Measurements from ENCODE around the gene GPAT3.
"Not testable (repeated sequence)": the region's sequence is repeated elsewhere in the genome, so short reads cannot be mapped to it uniquely, and the experiment has no call there.

Gene GPAT3

DNA sequence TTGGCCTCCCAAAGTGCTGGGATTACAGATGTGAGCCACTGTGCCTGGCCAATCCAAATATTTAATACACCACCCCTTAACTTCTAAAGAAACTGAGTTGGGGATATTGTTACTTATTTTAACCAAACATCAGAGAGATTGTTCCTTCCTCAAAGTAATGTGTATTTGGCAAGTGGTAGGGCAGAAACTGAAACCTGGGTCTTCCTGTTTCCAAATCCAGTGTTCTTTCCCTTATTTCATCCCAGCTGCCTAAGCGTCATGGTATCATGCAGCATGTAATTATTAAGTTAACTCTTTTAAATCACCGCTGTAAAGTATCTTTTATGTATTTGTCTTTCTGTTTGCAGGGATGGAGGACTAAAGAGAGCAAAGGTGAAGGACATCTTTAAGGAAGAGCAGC lies 68.4 kb downstream of the GPAT3 start:
- no peak for DNase-seq (ENCODE audit: low spot score)

DNA sequence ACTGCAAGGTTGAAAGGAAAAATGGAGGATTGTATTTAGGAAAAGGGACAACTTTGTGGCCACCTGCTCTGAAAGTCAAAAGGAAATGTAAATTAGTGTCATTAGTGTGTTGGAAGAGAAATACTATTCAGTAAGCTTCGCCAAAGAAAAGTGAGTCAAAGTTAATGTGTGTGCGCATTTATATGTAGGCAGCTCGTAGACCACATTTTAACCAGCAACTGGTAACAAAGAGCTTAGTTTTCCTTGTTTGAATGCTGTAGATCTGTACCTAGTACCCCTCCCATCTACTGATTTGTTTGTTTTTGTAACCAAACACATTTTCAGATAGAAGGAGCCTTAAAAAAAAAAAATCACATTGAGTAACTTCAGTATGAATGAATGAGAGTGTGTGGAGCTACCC lies 69.3 kb downstream of the GPAT3 start:
- no peak for DNase-seq (ENCODE audit: low spot score)

DNA sequence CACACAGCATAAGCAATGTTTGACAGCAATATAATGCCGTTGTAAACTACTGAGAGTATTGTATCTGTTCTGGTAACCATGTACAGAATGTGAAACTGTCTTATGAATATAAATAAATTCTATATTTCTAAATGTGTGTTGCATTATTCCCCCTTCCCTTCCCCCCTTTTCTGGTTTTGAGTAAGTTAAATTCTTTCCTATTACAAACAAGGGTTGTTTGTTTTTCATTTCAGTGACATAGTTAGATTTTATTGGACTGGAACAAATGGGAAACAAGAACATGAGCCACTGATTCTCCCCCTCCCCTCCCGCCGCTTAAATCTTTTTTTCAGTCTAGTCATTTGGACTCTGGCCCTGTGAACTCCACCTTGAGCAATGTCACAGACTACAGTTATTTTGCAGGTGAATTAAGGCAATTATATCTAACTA lies 69.8 kb downstream of the GPAT3 start:
- DNase-seq (ENCODE audit: low spot score), result no peak

GRCh38 chr4:83606460-83606859 lies 70.6 kb downstream of the GPAT3 start:
- DNase-seq (ENCODE audit: low spot score), result no peak

GRCh38 chr4:83606898-83607297 lies 71.0 kb downstream of the GPAT3 start:
- no peak for DNase-seq (ENCODE audit: low spot score)

DNA sequence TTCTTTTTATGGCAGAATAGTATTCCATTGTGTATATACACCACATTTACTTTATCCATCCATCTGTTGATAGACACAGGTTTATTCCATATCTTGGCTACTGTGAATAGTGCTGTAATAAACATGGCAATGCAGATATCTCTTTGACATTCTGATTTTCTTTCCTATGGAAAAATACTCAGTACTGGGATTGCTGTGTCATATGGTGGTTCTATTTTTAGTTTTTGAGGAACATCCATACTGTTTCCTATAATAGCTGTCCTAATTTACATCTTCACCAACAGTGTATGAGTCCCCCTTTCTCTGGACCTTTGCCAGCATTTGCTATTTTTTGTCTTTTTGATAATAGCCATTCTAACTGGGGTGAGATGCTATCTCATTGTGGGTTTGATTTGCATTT lies 73.5 kb downstream of the GPAT3 start:
- DNase-seq (ENCODE audit: low spot score), result no peak

DNA sequence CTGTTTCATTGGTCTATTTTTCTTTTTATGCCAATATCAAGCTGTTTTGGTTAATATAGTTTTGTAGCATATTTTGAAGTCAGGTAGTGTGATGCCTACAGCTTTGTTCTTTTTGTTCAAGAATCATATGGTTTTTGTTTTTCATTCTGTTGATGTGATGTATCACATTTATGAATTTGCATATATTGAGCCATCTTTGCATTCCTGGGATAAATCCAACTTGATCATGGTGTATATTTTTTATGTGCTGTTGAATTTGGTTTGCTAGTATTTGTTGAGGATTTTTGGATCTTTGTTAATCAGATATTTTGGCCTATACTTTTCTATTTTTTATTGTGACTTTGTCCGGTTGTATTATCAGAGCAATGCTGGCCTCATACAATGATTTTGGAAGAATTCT lies 74.8 kb downstream of the GPAT3 start:
- no peak for DNase-seq (ENCODE audit: low spot score)

GRCh38 chr4:83613023-83613422 lies 77.1 kb downstream of the GPAT3 start:
- DNase-seq (ENCODE audit: low spot score), result no peak

GRCh38 chr4:83613994-83614393 lies 78.1 kb downstream of the GPAT3 start:
- DNase-seq (ENCODE audit: low spot score), result no peak

DNA sequence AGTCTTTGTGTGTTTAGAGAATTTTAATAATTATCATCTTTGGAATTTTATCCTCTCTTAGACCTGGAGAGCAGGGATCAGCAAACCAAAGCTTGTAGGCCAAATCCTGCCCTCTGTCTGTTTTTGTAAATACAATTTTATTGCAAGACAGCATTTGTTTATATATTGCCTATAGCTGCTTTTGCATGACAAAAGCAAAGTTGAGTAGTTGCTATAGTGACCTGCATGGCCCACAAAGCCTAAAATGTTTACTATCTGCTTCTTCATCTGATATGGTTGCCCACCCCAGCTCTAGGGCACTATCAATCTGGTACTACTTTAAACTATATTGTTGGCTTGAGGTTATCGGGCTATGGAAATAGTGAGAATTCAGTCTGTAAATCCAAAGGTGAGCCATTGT lies 80.3 kb downstream of the GPAT3 start:
- DNase-seq (ENCODE audit: low spot score), result no peak

DNA sequence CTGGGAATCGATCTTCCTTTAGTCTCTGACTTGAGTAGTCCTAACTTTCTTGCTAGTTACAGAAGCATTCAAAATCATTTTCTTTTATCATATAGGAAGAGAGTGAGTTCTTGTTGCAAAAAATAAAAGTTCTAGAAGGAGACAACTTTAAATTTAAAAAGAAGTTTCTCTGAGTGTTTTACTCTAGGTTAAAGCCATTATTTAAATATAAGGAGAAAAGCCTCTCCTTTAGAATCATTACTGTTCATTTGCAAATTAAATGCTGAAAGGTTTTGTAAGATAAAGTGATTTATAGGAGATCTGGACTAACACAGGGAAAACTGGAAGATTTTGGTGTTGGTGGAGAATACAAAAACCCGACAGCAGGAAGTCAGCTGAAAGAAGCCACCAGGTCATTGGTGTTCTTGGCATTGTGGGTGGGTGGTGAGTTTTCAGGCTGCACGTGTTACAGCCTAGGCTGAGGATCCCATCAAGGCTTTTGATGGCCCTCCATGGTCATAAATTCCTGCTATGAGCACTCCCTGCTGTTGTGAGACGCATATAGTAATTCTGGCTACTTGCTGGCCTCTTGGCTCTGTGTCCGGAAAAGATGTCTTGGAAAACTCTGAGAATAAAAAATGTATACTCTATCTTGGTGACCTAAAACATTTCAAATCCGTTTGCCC lies 81.6 kb downstream of the GPAT3 start:
- no peak for DNase-seq (ENCODE audit: low spot score)

GRCh38 chr4:83618431-83618830 lies 82.5 kb downstream of the GPAT3 start:
- DNase-seq (ENCODE audit: low spot score), result peak; percentile 41

DNA sequence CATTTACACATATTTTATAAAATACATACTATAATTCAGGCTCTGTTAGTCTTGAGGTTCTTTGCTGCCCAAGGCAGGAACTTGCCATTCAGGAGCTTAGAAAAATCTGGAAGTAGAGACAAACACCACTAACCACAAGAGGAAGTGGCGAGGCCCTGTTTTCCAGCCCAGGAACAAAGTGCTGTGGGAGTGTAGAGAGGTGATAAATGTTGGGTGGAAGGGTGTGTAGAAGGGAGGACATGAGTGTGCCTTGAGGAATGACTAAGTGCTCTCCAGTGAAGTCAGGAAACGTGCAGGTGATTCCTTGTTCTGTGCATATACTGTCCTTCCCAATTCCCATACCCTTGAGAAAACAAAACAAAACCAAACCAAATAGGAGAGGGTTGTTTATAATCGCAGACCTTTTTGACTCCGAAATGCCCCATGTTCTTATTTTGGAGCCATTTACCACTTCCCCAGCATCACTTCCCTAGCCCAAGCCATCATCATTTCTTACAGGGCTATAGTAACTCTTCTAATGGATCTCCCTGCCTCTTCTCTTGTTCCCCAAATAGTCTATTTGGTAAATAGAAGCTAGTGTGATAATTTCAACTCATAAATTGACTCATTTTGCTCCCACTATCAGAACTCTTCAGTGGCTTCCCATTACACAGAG lies 83.2 kb downstream of the GPAT3 start:
- peak; percentile 13 for DNase-seq (ENCODE audit: low spot score)

DNA sequence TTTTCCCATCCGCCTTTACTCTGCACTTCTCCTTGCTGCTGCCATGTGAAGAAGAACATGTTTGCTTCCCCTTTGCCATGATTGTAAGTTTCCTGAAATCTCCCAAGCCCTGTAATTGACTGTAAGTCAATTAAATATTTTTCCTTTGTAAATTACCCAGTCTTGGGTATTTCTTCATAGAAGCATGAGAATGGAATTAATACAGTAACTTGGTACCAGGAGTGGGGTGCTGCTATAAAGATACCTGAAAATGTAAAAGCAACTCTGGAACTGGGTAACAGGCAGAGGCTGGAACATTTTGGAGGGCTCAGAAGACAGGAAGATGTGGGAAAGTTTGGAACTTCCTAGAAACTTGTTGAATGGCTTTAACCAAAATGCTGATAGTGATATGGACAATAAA lies 86.2 kb downstream of the GPAT3 start:
- DNase-seq (ENCODE audit: low spot score), result not testable (repeated sequence)

DNA sequence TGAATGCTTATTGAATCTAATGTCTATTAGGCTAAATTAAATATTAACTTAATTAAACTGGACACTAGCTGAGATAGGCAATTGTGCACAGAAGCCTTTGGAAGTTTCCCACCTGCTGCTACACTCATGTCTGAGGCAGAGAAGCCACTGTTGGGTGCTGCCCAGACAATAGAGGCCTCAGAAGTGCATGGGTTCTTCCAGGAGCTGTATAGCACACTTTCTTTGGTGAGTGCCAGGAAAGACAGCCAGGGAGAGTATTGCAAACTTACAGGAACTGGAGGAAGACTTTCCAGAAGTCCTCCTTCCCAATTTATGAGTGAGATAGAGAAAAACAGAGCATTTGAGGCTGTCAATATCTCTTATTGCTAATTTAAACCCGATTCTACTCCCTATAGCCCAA lies 89.9 kb downstream of the GPAT3 start:
- no peak for DNase-seq (ENCODE audit: low spot score)

DNA sequence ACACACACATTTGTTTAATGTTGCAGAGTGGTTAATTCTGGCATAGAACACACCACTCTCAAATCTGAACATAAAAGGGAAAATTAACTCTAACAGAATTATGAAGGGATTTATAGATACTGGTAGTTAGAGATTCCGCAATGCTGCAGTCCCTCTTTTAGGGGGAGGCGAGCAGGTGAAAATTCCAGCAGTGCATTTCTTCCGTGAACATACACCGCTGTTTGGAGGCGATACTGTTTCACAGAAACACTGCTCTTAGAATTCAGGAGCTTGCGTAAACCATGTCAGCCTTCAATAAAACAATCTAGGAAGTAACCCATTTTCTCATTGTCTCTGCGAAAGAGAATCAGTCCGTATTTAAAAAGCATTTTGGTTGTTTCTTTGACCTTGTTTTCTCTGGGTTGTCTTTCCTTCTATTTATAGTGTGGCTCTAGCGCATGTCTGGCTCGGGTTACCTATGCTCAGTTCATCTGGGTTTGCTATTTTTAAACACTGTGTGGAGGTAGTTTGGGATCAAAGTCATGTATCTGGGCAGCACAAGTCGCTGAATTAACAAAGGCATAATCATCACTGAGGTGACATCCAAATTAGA lies 90.4 kb downstream of the GPAT3 start:
- no peak for DNase-seq (ENCODE audit: low spot score)

GRCh38 chr4:83629945-83630721 lies 94.2 kb downstream of the GPAT3 start:
- DNase-seq (ENCODE audit: low spot score), result peak; percentile 82

- DNase-seq (ENCODE audit: low spot score), result no peak
Observed at GRCh38 chr4:83631066-83631465, 95.2 kb downstream of the GPAT3 start.

GRCh38 chr4:83636930-83637329 lies 101.0 kb downstream of the GPAT3 start:
- no peak for DNase-seq (ENCODE audit: low spot score)

DNA sequence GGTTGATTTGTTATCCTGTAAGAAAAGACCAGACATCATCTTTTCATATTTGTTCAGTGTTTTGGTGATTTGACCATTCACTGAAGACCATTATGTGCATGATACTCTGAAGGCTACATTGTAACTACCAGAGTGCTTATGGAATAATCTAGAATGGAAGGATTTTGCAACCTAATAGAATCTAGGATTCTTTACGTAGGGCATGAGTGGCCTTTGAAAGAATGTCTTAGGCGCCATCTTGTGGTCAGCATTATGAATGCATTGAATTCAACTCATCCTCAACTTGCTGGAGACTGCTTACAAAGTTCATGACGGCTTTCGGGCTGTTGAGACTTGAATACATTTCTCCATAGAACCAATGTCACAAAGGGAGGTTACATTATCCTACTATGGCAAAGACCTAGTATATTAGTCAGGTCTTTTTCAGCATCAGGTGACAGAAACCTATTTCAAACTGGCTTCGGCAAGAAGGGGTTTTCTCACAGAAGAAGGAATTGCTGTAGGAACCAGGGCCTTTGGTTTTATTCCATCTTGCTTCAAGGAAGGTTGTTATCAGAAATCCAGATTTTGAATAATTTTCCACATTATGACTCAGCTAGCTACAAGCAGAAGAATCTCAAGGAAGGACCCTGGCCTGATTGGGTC lies 104.1 kb downstream of the GPAT3 start:
- DNase-seq (ENCODE audit: low spot score), result peak; percentile 84

- no peak for DNase-seq (ENCODE audit: low spot score)
Observed at GRCh38 chr4:83643036-83643435, 107.1 kb downstream of the GPAT3 start.
